GM19452 (cell line): ENCODE measurements around the gene FOXP1.

Experiments
- ATAC-seq: cut with Tn5 transposase; IDR thresholded peaks from one replicate; pipeline ENCODE4 v1.9.1; 2021; ENCODE audit not compliant: unreplicated experiment

Gene FOXP1

DNA sequence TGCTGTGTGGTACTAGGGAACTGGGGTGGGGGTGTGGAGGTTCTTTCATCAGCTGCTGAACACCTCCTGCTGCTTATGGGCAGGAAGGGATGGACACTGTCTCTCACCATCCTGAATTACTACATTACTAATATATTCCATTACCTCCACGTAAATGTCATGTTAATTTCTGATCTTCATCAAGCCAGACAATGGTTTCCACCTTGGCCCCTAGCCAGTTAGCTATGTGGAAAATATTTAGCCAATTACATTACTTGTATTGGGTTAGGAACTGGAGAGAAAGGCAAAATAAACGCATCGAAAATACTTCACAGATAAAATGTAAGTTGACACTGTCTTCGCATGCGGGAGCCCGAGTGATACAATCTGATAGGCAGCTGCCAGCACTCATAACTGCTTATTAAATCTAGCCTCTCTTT is 95.1 kb downstream of the FOXP1 start:
- ATAC-seq, result no peak

DNA sequence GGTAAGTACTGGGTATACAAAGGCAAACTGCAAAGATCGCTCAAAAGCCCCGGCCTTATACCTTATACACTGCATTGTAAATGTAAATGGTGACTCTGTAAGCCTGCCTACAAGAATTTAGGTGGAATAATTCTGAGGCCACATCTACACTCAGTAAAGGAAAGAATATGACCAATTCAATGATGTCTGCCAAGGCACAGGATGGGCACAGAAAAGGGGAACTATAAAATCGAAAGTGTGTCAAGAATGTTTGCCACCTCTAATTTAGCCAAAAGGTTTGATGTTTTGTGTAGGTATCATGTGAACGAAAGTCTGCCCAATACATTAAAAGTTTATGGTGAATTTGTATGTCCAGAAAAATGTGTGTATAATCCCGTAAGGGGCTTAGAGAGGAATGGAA is 96.1 kb downstream of the FOXP1 start:
- no peak for ATAC-seq

GRCh38 chr3:71486831-71487230 is 96.7 kb downstream of the FOXP1 start:
- ATAC-seq, result no peak

GRCh38 chr3:71485896-71486295 is 97.6 kb downstream of the FOXP1 start:
- no peak for ATAC-seq

- ATAC-seq, result no peak
Observed at GRCh38 chr3:71484452-71484851, 99.1 kb downstream of the FOXP1 start.

GRCh38 chr3:71484047-71484446 is 99.5 kb downstream of the FOXP1 start:
- no peak for ATAC-seq

GRCh38 chr3:71482771-71483170 is 100.8 kb downstream of the FOXP1 start:
- ATAC-seq, result no peak

GRCh38 chr3:71478568-71478967 is 105.0 kb downstream of the FOXP1 start:
- no peak for ATAC-seq

GRCh38 chr3:71476950-71477349 is 106.6 kb downstream of the FOXP1 start:
- no peak for ATAC-seq

GRCh38 chr3:71469138-71469435 is 114.4 kb downstream of the FOXP1 start:
- no peak for ATAC-seq

DNA sequence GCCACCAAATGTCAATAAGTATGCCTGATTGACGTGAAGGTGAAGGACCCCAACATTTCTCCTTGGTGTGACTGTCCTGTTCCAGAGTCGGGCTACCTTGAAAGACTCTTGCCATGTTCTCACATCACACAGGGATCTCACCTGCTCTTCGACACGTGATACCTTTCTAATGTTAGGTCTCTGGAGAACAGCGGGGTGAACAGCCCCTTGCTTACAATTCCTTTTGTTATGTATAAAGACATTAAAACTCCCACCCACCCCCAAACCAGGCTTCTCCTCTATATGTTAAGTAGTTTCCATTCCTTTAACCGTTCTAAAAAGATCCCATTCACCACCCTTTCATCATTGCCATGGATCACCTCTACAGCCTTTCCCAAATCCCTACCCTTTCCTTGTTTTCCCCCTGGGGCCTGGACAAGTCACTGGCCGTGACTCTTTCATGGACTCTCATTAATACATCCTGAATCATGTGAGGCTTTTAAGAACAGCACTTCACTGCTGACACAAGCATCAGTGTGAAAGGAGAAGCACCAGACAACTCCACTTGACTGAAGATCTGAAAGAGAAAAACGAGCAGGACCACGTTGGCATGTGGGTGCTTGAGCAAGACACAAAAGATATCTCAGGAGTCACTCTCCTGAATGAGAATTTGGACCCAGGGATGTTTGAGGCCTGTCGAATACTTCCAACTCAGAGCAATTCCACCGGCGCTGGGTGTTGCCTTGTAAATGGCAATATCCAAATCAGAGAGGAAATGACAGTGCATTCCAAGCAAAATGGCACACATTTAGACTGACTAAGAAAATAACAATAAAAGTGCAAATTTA is 115.0 kb downstream of the FOXP1 start:
- no peak for ATAC-seq

- no peak for ATAC-seq
Observed at GRCh38 chr3:71466483-71466882, 117.0 kb downstream of the FOXP1 start.

DNA sequence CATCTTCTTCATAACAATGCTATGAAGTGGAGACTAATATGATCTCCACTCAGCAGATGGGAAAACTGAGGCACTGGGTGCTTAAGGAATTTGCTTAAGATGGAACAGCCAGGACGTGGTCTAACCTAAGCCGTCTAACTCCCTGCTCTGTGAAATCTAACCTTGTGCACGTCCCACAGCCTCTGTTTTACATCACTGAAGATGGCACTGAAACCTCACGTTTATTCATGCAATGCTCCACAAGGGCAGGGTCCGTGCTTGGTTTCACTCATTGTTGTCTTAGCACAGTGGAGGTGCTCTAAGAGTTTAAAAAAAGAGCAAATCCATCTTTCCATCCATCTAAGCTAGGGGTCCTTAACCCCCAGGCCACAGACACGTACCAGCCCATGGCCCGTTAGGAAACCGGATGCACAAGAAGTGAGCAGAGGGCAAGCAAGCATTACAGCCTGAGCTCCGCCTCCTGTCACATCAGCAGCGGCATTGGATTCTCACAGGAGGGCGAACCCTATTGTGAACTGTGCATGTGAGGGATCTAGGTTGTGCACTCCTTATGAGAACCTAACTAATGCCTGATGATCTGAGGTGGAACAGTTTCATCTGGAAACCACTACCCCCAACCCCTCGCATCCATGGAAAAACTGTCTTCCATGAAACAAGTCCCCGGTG is 118.0 kb downstream of the FOXP1 start:
- no peak for ATAC-seq

GRCh38 chr3:71464613-71465012 is 118.9 kb downstream of the FOXP1 start:
- ATAC-seq, result no peak

DNA sequence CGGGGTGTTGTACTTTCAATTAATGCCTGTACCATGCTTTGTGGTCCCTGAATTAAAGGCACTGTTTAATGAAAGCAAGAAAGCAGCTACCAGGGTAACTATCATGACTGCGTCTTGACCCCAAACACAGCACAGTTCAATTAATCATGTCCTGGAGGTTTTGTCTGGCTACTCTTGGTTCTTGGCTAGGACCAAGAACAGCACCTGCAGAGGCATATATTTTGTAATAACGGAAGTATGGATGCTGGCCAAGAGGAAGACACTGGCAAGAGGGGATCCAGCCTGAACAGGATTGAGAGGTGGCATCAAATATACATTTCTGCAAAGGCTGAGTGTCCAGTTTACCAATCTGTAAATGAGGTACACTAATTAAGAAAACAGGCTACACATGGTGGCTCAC is 119.9 kb downstream of the FOXP1 start:
- ATAC-seq, result no peak

DNA sequence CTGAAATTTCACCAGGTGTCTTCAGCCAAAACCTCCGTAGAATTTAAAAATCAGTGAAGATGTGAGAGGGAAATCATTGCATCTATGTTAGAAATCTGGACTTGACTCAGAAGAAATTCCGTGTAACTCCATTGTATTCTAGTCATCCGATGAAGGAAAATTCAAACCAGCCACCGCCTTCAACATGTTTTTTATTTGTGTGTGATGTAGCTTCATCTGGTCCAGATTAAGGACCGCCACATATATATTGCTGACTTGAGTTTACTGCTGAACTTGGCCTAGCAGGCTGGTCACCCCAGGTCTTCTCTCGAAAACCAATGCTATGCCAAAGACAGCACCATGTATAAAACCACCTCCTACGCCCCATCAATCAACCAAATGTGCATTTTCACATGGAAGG is 120.9 kb downstream of the FOXP1 start:
- no peak for ATAC-seq

GRCh38 chr3:71461749-71462483 is 121.6 kb downstream of the FOXP1 start:
- no peak for ATAC-seq

- no peak for ATAC-seq
Observed at GRCh38 chr3:71461114-71461513, 122.4 kb downstream of the FOXP1 start.

DNA sequence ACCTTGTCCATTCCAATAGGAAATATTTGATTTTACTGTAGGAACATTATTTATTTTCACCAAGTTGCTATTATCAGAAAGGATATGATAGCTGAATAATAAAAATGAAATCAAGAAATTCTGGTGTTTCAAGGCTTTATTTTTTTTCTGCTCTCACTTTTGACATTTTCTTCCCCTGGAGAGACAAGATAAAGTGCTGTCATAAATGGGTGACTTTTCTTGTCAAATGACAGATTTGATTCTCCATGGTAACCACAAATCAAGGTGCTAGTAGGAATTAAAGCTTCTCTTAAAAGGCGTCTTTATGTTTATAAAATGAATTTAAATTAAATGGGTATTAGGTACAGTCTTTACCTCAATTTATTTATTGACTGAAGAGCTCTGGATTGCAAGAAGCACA is 124.6 kb downstream of the FOXP1 start:
- ATAC-seq, result no peak

- no peak for ATAC-seq
Observed at GRCh38 chr3:71456826-71457225, 126.7 kb downstream of the FOXP1 start.

DNA sequence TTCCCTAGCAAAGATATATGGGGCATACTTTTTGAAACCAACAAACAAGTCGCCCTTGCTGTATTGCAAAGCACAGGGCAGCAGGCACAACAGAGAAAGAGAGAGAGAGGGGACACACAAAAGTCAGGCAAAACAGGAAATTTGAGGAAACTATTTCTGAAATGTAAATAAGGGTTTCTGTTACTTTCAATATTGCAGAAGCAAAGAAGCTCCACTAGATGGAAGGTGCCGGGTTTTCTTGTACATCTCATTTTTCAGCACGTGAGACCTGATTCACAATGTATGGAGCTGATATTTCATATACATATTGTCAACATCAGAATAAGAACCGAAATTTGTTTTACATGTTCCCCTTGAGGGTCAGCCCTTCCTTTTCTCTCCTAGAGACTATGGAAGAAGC is 127.4 kb downstream of the FOXP1 start:
- ATAC-seq, result no peak
